OCI-LY3 (cell line): Measurements from ENCODE around the gene MTTP.

Experiments
- EZH2phosphoT487 ChIP-seq: fragments of 200-600 bp; shearing (Covaris generic); IDR thresholded peaks from 2 replicates; pipeline ENCODE4 v1.6.1; 2018; ENCODE audit warnings: antibody characterized with exemption, mixed run types, low read depth
- TF ChIP-seq, protein P1 (sequence below): fragments of 200-600, 300-600 bp; sonication (generic); IDR thresholded peaks from 2 replicates; pipeline ENCODE4 v1.5.1; 2014; ENCODE audit warnings: antibody characterized with exemption, low read length, low read depth

DNA sequence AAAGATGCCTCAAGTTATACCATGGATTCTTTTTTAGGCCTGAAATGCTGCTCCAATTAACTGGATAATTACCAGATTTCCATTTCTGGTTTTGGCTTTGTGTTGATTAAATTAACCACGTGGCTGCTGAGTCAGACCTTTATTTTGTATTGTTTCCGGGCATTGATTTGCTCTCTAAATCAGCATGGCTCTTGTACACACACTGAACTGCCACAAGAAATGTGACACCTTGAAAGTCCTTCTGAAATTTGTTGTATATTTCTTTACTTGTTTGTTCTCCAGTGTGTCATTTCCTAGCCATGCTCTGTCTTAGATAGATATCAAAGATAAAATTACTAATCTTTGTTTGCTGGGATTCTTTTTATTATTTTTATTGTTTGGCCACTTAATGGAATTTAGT, 11.7 kb downstream of the MTTP start:
- TF ChIP-seq, protein P1, sequence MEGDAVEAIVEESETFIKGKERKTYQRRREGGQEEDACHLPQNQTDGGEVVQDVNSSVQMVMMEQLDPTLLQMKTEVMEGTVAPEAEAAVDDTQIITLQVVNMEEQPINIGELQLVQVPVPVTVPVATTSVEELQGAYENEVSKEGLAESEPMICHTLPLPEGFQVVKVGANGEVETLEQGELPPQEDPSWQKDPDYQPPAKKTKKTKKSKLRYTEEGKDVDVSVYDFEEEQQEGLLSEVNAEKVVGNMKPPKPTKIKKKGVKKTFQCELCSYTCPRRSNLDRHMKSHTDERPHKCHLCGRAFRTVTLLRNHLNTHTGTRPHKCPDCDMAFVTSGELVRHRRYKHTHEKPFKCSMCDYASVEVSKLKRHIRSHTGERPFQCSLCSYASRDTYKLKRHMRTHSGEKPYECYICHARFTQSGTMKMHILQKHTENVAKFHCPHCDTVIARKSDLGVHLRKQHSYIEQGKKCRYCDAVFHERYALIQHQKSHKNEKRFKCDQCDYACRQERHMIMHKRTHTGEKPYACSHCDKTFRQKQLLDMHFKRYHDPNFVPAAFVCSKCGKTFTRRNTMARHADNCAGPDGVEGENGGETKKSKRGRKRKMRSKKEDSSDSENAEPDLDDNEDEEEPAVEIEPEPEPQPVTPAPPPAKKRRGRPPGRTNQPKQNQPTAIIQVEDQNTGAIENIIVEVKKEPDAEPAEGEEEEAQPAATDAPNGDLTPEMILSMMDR = no peak
- no peak for TF ChIP-seq EZH2phosphoT487
